Effector memory CD4-positive, alpha-beta T cell (primary cell): ENCODE results near the gene DCLK1.

Experiments
- DNase-seq, 3 donors: peaks; one replicate each; pipeline ENCODE4 v3.0.0-alpha.2; 2020
- H3K27ac ChIP-seq: 2 replicates; pipeline ENCODE4 v1.7.0; 2013; ENCODE audit warnings: mild to moderate bottlenecking, low read length, moderate library complexity; ENCODE audit not compliant: insufficient read depth, poor library complexity, severe bottlenecking
- H3K27me3 ChIP-seq: replicated peaks from 2 replicates; pipeline ENCODE4 v1.7.0; 2013; ENCODE audit warnings: mild to moderate bottlenecking, low read length; ENCODE audit not compliant: insufficient read depth, control insufficient read depth, poor library complexity, severe bottlenecking
- H3K36me3 ChIP-seq: 2 replicates; pipeline ENCODE4 v1.7.0; 2013; ENCODE audit warnings: mild to moderate bottlenecking, low read length, moderate library complexity; ENCODE audit not compliant: control insufficient read depth, insufficient read depth
- H3K4me1 ChIP-seq: 2 replicates; pipeline ENCODE4 v1.7.0; 2013; ENCODE audit warnings: low read length, mild to moderate bottlenecking; ENCODE audit not compliant: control insufficient read depth, insufficient read depth, poor library complexity, severe bottlenecking
- H3K4me3 ChIP-seq: 2 replicates; pipeline ENCODE4 v1.7.0; 2013; ENCODE audit warnings: low read length, low read depth, mild to moderate bottlenecking; ENCODE audit not compliant: insufficient read depth, poor library complexity, severe bottlenecking
- H3K9me3 ChIP-seq: 2 replicates; pipeline ENCODE4 v1.7.0; 2013; ENCODE audit warnings: mild to moderate bottlenecking, low read length, moderate library complexity; ENCODE audit not compliant: control insufficient read depth

Gene DCLK1

GRCh38 chr13:35743165-35743564 lies 388.0 kb downstream of the DCLK1 start:
- H3K27ac ChIP-seq: no peak overlapping the region
- no peak overlapping the region for H3K4me3 ChIP-seq
- H3K4me1 ChIP-seq: no peaks in the 10 kb centered on the region
- no peak for DNase-seq
- H3K9me3 ChIP-seq: no peaks in the 10 kb centered on the region
- no peaks in the 10 kb centered on the region for H3K36me3 ChIP-seq
- H3K27me3 ChIP-seq: no peaks in the 10 kb centered on the region

- Histone ChIP-seq H3K27me3 (no peaks in the 10 kb centered on the region), H3K27ac (no peak overlapping the region), H3K9me3 (no peaks in the 10 kb centered on the region), H3K4me3 (no peak overlapping the region), H3K36me3 (no peaks in the 10 kb centered on the region), H3K4me1 (no peaks in the 10 kb centered on the region)
- no peak for DNase-seq
These were observed 389.5 kb downstream of the DCLK1 start for GRCh38 chr13:35741657-35742056.

GRCh38 chr13:35736876-35737275 lies 394.3 kb downstream of the DCLK1 start:
- Histone ChIP-seq H3K27ac (no peak overlapping the region), H3K27me3 (no peaks in the 10 kb centered on the region), H3K4me1 (no peaks in the 10 kb centered on the region), H3K36me3 (no peaks in the 10 kb centered on the region), H3K4me3 (no peak overlapping the region), H3K9me3 (no peaks in the 10 kb centered on the region)
- no peak for DNase-seq

- Histone ChIP-seq H3K9me3 (no peaks in the 10 kb centered on the region), H3K27me3 (no peaks in the 10 kb centered on the region), H3K36me3 (no peaks in the 10 kb centered on the region), H3K27ac (no peak overlapping the region), H3K4me3 (no peak overlapping the region), H3K4me1 (no peaks in the 10 kb centered on the region)
- DNase-seq: no peak
These were observed 397.4 kb downstream of the DCLK1 start for GRCh38 chr13:35733827-35734226.

GRCh38 chr13:35732565-35732964 lies 398.6 kb downstream of the DCLK1 start:
- DNase-seq: no peak
- H3K36me3 ChIP-seq: no peaks in the 10 kb centered on the region

GRCh38 chr13:35731471-35731870 lies 399.7 kb downstream of the DCLK1 start:
- no peak overlapping the region for H3K27ac ChIP-seq

More at GRCh38 chr13:35732565-35732964, 398.6 kb downstream of the DCLK1 start:
- no peaks in the 10 kb centered on the region for H3K27me3 ChIP-seq
- no peak overlapping the region for H3K4me3 ChIP-seq
- no peaks in the 10 kb centered on the region for H3K9me3 ChIP-seq
- no peaks in the 10 kb centered on the region for H3K4me1 ChIP-seq
- H3K27ac ChIP-seq: no peak overlapping the region

GRCh38 chr13:35729926-35730627 lies 401.1 kb downstream of the DCLK1 start:
- DNase-seq: no peak
- H3K36me3 ChIP-seq: no peaks in the 10 kb centered on the region
- no peak overlapping the region for H3K4me3 ChIP-seq
- H3K9me3 ChIP-seq: no peaks in the 10 kb centered on the region
- no peak overlapping the region for H3K27ac ChIP-seq
- no peaks in the 10 kb centered on the region for H3K27me3 ChIP-seq
- no peaks in the 10 kb centered on the region for H3K4me1 ChIP-seq

More at GRCh38 chr13:35731471-35731870, 399.7 kb downstream of the DCLK1 start:
- no peak for DNase-seq
- H3K36me3 ChIP-seq: no peaks in the 10 kb centered on the region
- H3K9me3 ChIP-seq: no peaks in the 10 kb centered on the region
- no peak overlapping the region for H3K4me3 ChIP-seq
- H3K4me1 ChIP-seq: no peaks in the 10 kb centered on the region
- H3K27me3 ChIP-seq: no peaks in the 10 kb centered on the region

GRCh38 chr13:35727881-35728280 lies 403.3 kb downstream of the DCLK1 start:
- Histone ChIP-seq H3K4me3 (no peak overlapping the region), H3K27ac (no peak overlapping the region), H3K27me3 (no peaks in the 10 kb centered on the region), H3K4me1 (no peaks in the 10 kb centered on the region), H3K36me3 (no peaks in the 10 kb centered on the region), H3K9me3 (no peaks in the 10 kb centered on the region)
- no peak for DNase-seq

GRCh38 chr13:35724446-35724845 lies 406.7 kb downstream of the DCLK1 start:
- Histone ChIP-seq H3K27ac (no peak overlapping the region), H3K36me3 (no peaks in the 10 kb centered on the region), H3K27me3 (no peaks in the 10 kb centered on the region), H3K4me3 (no peak overlapping the region), H3K9me3 (no peaks in the 10 kb centered on the region), H3K4me1 (no peaks in the 10 kb centered on the region)
- DNase-seq: no peak

- Histone ChIP-seq H3K9me3 (no peaks in the 10 kb centered on the region), H3K27ac (no peak overlapping the region), H3K27me3 (no peaks in the 10 kb centered on the region), H3K36me3 (no peaks in the 10 kb centered on the region), H3K4me3 (no peak overlapping the region), H3K4me1 (no peaks in the 10 kb centered on the region)
- no peak for DNase-seq
These were observed 407.4 kb downstream of the DCLK1 start for GRCh38 chr13:35723821-35724220.
